GM08714 (cell line): ENCODE results near the gene CLEC9A.

Experiments used
- H3K4me3 ChIP-seq: fragments of 200-500 bp; sonication (Bioruptor generic); 2 replicates; pipeline ENCODE4 v1.5.1; 2014; ENCODE audit warnings: mild to moderate bottlenecking, low read length, inconsistent platforms
- ZNF274 ChIP-seq: IDR thresholded peaks from 2 replicates; pipeline ENCODE4 v1.6.1; 2012; ENCODE audit warnings: mild to moderate bottlenecking, low read depth, low read length

Gene CLEC9A

GRCh38 chr12:10110256-10110844 lies 79.9 kb downstream of the CLEC9A start:
- H3K4me3 ChIP-seq, result no peak overlapping the region
- no peak for TF ChIP-seq ZNF274

- H3K4me3 ChIP-seq, result no peak overlapping the region; the same call in 1 of the 2 replicates
- no peak for TF ChIP-seq ZNF274
Observed at GRCh38 chr12:10111451-10111850, 81.0 kb downstream of the CLEC9A start.

- no peak overlapping the region for H3K4me3 ChIP-seq
- TF ChIP-seq ZNF274, result no peak
Observed at GRCh38 chr12:10113075-10113474, 82.6 kb downstream of the CLEC9A start.

GRCh38 chr12:10113920-10114319 lies 83.4 kb downstream of the CLEC9A start:
- no peak overlapping the region for H3K4me3 ChIP-seq
- no peak for TF ChIP-seq ZNF274

- H3K4me3 ChIP-seq, result no peak overlapping the region
- no peak for TF ChIP-seq ZNF274
Observed at GRCh38 chr12:10115311-10115710, 84.8 kb downstream of the CLEC9A start.
